ENCODE results near the gene SIVA1.

- TF ChIP-seq CTCF (IDR thresholded peaks at IDR 0.05; ENCODE audit: low read length) (no peak), EZH2 (optimal IDR thresholded peaks at IDR 0.05; ENCODE audit: low read depth, low read length) (no peak)
These were observed 17.8 kb upstream of the SIVA1 start for GRCh38 chr14:104734991-104735779.
